GM18519 (cell line): ENCODE measurements around the gene SND1.

Experiments used
- ATAC-seq: cut with Tn5 transposase; IDR thresholded peaks from one replicate; pipeline ENCODE4 v1.9.1; 2021; ENCODE audit warnings: mild to moderate bottlenecking, moderate library complexity; ENCODE audit not compliant: unreplicated experiment, low FRiP score

SND1 gene

GRCh38 chr7:127881564-127881963 is 229.6 kb downstream of the SND1 start:
- ATAC-seq = no peak

DNA sequence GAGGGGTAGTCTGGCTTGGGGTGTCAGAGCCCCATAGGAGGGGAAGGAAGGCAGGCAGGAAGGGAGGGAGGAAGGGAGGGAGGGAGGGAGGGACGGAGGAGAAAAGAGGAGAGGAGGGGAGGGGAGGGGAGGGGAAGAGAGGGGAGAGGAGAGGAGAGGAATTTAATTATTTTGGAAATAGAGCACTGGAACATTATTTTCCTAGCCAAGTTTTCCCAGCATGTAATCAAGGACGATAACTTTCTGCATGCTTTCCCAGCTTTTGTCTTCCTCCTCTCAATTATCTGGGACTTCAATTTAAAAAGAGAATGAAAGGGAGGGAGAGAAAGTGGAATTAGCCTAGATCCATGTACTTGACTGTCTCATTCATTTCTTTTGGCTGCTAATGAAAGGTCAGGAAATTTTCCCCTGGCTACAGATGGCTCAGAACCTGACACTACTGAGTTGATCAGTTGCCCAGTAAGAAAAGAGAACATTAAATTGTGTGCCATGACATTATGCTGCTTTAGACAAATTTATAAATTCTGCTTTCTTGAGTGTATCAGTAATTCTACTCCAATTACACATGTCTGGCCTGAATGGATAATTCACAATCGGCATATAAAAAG is 230.4 kb downstream of the SND1 start:
- ATAC-seq = no peak

- ATAC-seq = no peak
These were observed 232.1 kb downstream of the SND1 start for GRCh38 chr7:127884066-127884559.

GRCh38 chr7:127885222-127885772 is 233.3 kb downstream of the SND1 start:
- ATAC-seq = no peak

DNA sequence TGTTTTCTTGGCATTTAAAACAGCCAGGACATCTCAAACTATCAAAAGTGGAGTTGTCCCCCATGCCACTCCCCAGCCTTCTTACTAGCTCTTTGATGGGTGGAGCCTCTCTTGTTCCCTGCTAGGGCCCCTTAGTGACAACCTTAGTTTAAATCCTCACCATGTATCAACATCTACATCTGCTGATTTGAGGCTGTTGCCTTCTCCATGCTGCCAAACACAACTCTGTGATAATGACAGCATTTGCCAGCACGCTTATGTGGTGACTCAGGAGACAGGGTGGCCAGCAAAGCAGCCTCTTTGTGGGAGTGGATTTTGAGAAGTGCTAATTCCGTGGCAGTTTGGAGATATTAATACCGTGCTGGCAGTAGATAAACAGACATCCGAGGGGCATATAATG is 233.8 kb downstream of the SND1 start:
- ATAC-seq = no peak

- no peak for ATAC-seq
These were observed 234.3 kb downstream of the SND1 start for GRCh38 chr7:127886248-127886647.

GRCh38 chr7:127887096-127887495 is 235.1 kb downstream of the SND1 start:
- no peak for ATAC-seq

DNA sequence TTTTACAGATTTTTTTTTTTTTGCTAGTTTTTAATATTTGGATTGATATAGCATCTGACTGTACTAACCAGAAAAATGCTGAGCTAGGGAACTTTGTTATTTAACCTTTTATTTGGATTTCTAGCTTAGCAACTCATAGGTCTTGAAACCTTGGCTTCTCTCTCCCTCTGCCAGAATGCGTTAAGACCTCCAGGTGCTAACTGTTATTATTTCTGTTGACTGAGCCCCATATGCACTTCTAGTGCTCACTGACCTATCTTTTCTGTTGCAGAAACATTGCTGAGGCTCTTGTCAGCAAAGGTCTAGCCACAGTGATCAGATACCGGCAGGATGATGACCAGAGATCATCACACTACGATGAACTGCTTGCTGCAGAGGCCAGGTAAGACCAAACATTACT is 235.6 kb downstream of the SND1 start:
- ATAC-seq = no peak

GRCh38 chr7:127888411-127888810 is 236.4 kb downstream of the SND1 start:
- ATAC-seq = no peak

DNA sequence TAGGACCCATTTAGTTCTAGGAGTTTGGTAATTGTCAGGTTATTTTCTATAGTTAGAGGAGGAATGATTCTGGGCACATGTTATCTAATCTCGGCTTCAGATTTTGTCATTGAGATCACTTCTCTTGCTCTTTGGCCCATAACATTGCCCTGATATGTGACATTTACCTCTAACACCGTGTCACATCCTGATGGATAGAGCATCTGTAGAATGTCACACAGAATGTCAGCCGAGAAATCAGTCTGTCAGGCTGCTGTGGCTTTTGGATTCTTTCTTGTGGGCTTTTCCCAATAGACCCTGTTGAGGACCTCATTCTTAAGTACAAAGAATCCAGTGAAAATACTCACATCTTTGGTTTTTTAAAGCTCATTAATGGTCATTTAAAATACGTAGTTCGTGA is 236.8 kb downstream of the SND1 start:
- no peak for ATAC-seq

GRCh38 chr7:127889677-127890076 is 237.7 kb downstream of the SND1 start:
- ATAC-seq = no peak

GRCh38 chr7:127890726-127891125 is 238.7 kb downstream of the SND1 start:
- ATAC-seq = no peak

GRCh38 chr7:127891144-127891543 is 239.2 kb downstream of the SND1 start:
- ATAC-seq = no peak

DNA sequence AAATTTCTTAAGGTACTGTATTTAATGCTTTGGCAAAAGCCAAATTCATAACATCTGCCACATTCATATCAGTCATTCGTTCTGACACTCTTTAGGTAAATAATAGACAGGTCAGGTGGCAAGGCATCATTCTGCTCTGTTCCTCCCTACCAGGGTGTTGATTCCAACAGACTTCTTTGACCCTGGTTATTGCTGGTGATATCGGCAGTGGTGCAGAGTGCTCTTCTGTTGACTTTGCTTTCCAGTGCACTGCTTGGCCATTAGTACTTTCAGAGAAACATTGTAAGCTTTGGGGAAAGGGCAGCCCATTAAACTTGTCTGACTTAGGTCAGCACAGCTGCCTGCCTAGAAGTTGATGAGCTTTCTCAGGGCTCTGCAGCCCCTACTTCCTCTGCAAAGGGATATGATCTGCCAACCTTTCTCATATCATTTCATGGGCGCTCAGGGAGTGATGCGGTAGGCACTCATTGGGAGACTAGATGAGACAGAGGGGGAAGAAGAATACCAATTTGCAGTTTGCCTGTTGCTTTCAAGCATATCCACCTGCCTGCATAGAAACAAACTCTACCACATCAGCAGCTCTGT is 240.0 kb downstream of the SND1 start:
- no peak for ATAC-seq

- no peak for ATAC-seq
These were observed 240.7 kb downstream of the SND1 start for GRCh38 chr7:127892488-127893314.

GRCh38 chr7:127893547-127893946 is 241.6 kb downstream of the SND1 start:
- ATAC-seq = no peak

DNA sequence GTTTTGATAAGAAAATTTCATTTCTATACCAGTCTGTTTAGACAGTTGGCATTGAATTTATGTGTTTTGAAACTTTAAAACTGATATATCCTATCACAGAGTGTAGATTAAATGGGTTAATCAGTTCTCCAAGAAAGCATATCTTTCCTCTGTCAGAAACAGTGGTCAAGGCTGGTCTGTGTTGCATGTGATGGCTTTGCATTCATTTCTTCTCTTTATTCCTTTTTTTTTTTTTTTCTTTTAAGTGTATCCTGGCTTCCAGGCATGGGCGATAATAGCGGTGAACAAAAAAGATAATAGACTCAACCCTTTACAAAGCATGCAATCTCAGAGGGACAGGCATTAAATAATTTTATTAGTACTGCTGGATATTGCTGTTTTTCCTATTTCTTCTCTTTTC is 242.6 kb downstream of the SND1 start:
- no peak for ATAC-seq

GRCh38 chr7:127895360-127895759 is 243.4 kb downstream of the SND1 start:
- ATAC-seq = no peak

DNA sequence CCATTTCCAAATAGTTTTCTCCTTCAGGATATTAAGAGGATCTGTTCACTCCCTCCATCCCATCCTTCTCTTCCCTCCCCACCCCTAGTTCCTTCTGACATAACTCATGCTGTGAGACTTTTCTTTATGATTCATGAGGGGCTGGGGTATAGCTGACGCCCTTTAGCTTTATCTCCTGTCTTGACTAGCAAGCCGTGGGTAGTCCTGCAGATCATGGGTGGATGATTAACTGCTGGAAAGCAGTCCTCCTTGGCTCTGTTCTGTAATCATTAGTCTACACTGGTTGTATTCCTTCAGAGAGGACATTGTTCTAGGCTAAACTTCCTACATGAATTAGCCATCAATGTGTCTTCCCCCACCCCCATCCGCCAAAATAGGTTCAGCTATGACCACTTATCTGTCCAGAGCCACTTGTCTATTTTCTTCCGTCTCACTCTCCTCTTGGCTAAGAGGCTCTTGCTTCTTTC is 243.9 kb downstream of the SND1 start:
- ATAC-seq = no peak

DNA sequence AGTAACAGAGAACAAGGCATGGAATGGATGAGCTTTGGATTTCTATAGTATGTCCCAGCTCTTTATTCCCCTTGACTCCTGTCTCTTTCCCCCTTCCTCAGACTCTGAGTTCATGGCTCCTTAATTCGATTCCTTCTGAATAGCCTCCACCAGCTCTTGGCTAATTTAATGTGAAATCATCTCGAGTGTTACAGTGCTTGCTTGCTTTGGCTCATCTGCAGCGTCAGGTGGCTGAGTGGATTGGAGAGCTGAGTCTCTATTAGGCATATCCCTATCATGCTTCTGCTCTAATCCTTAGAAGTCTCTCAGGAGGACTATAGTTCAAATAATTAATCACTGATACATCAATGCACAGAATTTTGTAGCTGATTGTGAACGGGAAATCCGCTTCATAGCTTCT is 244.7 kb downstream of the SND1 start:
- no peak for ATAC-seq
